NB4 (cell line): ENCODE measurements around the gene LSM2.

ENCODE experiments used
- DNase-seq: peaks from one replicate; pipeline ENCODE4 v3.0.0; 2010; ENCODE audit warnings: low read depth
- H3K4me3 ChIP-seq: one replicate; pipeline ENCODE4 v1.5.1; 2011; ENCODE audit warnings: mild to moderate bottlenecking, low read depth, low read length, moderate library complexity
- CTCF ChIP-seq: IDR thresholded peaks from one replicate; pipeline ENCODE4 v1.5.1; 2012; ENCODE audit warnings: low read depth, low read length
- MAX ChIP-seq: IDR thresholded peaks from 2 replicates; pipeline ENCODE4 v1.6.1; 2011; ENCODE audit warnings: low read depth, low read length
- MYC ChIP-seq: IDR thresholded peaks from 2 replicates; pipeline ENCODE4 v1.6.1; 2011; ENCODE audit warnings: low read depth, low read length
- POLR2A ChIP-seq: IDR thresholded peaks from 2 replicates; pipeline ENCODE4 v1.6.1; 2011; ENCODE audit warnings: mild to moderate bottlenecking; ENCODE audit not compliant: insufficient read length; ENCODE audit errors: extremely low read depth

The LSM2 gene

GRCh38 chr6:31768363-31769257 lies 38.2 kb downstream of the LSM2 start:
- no peak overlapping the region for H3K4me3 ChIP-seq
- TF ChIP-seq POLR2A, result no peak
- TF ChIP-seq MYC, result no peak
- TF ChIP-seq MAX, result no peak
- no peak for TF ChIP-seq CTCF
- DNase-seq, result no peak

- no peak for TF ChIP-seq CTCF
- no peak for TF ChIP-seq MAX
- no peak for TF ChIP-seq MYC
- no peak for TF ChIP-seq POLR2A
- DNase-seq, result no peak
- no peak overlapping the region for H3K4me3 ChIP-seq
Measured at GRCh38 chr6:31767096-31767645, 39.6 kb downstream of the LSM2 start.

GRCh38 chr6:31765910-31766794 lies 40.6 kb downstream of the LSM2 start:
- H3K4me3 ChIP-seq, result no peak overlapping the region
- DNase-seq, result no peak
- TF ChIP-seq POLR2A (no peak), MAX (no peak), CTCF (no peak), MYC (no peak)

- TF ChIP-seq CTCF, result no peak
- no peak for TF ChIP-seq MAX
- TF ChIP-seq MYC, result no peak
- no peak for TF ChIP-seq POLR2A
- DNase-seq, result no peak
- H3K4me3 ChIP-seq, result no peak overlapping the region
Measured at GRCh38 chr6:31765559-31765909, 41.2 kb downstream of the LSM2 start.

- H3K4me3 ChIP-seq, result no peak overlapping the region
- TF ChIP-seq MYC (no peak), POLR2A (no peak), CTCF (no peak), MAX (no peak)
- DNase-seq, result no peak
Measured at GRCh38 chr6:31764198-31764597, 42.6 kb downstream of the LSM2 start.
